GM19395 (cell line): ENCODE measurements around the gene TRAK2.
"Not testable (repeated sequence)": the region's sequence is repeated elsewhere in the genome, so short reads cannot be mapped to it uniquely, and the experiment has no call there.

ENCODE experiments used
- ATAC-seq: cut with Tn5 transposase; IDR thresholded peaks from one replicate; pipeline ENCODE4 v1.9.1; 2021; ENCODE audit warnings: mild to moderate bottlenecking, moderate library complexity; ENCODE audit not compliant: unreplicated experiment

TRAK2 gene

GRCh38 chr2:201419057-201419635, 32.1 kb downstream of the TRAK2 start:
- no peak for ATAC-seq

GRCh38 chr2:201415149-201415548, 36.1 kb downstream of the TRAK2 start:
- ATAC-seq = no peak

- peak; percentile 89 for ATAC-seq
Observed at GRCh38 chr2:201414099-201415023, 36.9 kb downstream of the TRAK2 start.

GRCh38 chr2:201413552-201413951, 37.7 kb downstream of the TRAK2 start:
- ATAC-seq = no peak

- no peak for ATAC-seq
Observed at GRCh38 chr2:201413143-201413542, 38.1 kb downstream of the TRAK2 start.

- no peak for ATAC-seq
Observed at GRCh38 chr2:201411421-201411820, 39.8 kb downstream of the TRAK2 start.

GRCh38 chr2:201408931-201409330, 42.3 kb downstream of the TRAK2 start:
- ATAC-seq = no peak

GRCh38 chr2:201407265-201407664, 44.0 kb downstream of the TRAK2 start:
- no peak for ATAC-seq

- ATAC-seq = no peak
Observed at GRCh38 chr2:201406077-201406662, 45.1 kb downstream of the TRAK2 start.

- no peak for ATAC-seq
Observed at GRCh38 chr2:201404699-201405280, 46.5 kb downstream of the TRAK2 start.

GRCh38 chr2:201403880-201404279, 47.4 kb downstream of the TRAK2 start:
- ATAC-seq = no peak

GRCh38 chr2:201402651-201403562, 48.4 kb downstream of the TRAK2 start:
- ATAC-seq = no peak

- no peak for ATAC-seq
Observed at GRCh38 chr2:201401815-201402214, 49.4 kb downstream of the TRAK2 start.

- ATAC-seq = no peak
Observed at GRCh38 chr2:201396595-201396994, 54.7 kb downstream of the TRAK2 start.

GRCh38 chr2:201383136-201383535, 68.1 kb downstream of the TRAK2 start:
- no peak for ATAC-seq

- ATAC-seq = no peak
Observed at GRCh38 chr2:201378496-201379397, 72.5 kb downstream of the TRAK2 start.

GRCh38 chr2:201377218-201377617, 74.0 kb downstream of the TRAK2 start:
- ATAC-seq = no peak

GRCh38 chr2:201369775-201370174, 81.5 kb downstream of the TRAK2 start:
- ATAC-seq = no peak

GRCh38 chr2:201369318-201369717, 81.9 kb downstream of the TRAK2 start:
- ATAC-seq = not testable (repeated sequence)
